GM19372 (cell line): ENCODE results near the gene CCDC102B.
"Not testable (repeated sequence)": the region's sequence is repeated elsewhere in the genome, so short reads cannot be mapped to it uniquely, and the experiment has no call there.

Source experiments
- ATAC-seq: cut with Tn5 transposase; IDR thresholded peaks from one replicate; pipeline ENCODE4 v1.9.1; 2021; ENCODE audit warnings: mild to moderate bottlenecking, low read depth, moderate library complexity; ENCODE audit not compliant: unreplicated experiment

CCDC102B gene

DNA sequence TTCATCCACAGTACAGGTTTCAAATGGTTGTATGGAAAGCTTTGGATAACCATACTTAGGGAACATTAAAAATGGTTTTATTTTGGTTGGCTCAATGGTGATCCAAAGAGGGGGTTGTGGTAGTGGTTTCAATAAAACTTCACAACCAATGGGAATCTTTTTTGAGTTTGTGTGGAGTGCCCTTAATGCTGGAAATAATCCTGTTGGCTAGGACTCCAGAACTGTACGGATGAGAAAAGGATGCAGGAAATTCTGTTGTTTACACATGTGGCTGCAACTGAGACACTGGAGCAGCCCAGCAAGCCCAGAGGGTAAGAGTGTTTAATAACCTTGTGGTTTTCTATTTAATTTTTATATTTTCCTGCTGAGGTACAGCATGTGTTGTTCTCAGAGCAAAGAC, at the start of gene CCDC102B:
CCDC102B (plus strand) TSS at position 210 of the 400 bp plus-strand sequence. CDS start 38,684 bp downstream, outside the sequence.
- ATAC-seq: no peak

- ATAC-seq: no peak
These were observed 40.8 kb upstream of the CCDC102B start for GRCh38 chr18:68757126-68757525.

- ATAC-seq: no peak
These were observed 38.6 kb upstream of the CCDC102B start for GRCh38 chr18:68759308-68759707.

DNA sequence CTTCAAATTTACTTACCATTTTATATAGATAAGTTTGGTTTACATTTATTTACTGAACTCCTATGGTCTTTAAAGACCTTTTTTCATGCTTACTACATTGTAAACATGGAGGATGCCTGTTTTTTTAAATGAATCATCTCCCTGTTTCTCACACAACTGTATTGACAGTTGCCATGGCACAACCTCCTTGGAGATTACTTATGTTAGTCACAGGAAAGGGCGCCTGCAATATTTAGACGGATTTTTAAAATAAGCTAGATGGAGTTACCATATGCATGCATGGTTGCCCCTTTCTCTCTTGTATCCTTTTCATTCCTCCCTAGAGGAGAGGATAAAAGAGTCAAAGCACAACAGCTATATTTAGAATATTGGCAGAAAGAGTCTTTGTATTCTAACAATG, 34.8 kb upstream of the CCDC102B start:
- no peak for ATAC-seq

DNA sequence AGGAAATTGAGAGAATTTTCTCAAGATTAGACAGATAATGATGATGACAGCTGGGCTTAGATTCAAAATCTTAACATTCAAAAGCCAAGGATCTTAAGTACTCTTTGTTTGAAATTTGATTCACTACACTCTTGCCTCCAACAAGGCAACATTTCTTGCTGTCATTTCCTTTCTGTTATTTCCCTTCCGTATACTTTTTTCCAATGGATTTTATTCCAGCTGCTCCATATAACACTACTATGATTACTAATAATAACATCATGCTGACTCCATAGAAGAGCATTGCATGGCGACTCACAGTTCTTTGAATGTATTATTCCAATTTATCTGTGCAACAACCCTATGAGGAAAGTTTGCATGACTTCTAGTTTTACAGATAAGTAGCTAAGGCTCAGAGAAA, 33.9 kb upstream of the CCDC102B start:
- ATAC-seq: no peak

- no peak for ATAC-seq
These were observed 31.4 kb upstream of the CCDC102B start for GRCh38 chr18:68766433-68766832.

DNA sequence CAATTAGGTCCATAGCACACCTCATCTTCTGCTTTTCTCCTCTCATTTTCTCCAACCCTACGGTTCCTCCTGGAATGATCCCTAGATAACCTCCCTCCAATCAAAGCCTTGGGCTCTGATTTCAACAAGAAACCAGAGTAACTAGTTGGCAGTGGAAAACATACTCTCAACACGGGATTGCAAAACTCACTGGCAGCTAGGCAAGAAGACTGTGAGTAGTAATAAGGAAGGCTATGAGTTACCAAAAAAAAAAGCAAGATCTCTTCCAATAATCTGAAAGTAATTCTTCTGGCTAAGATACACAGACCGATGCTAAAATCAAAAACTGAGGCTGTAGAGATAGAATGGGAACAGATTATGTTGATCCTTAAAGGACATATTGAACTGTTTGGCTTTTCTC, 28.4 kb upstream of the CCDC102B start:
- no peak for ATAC-seq

GRCh38 chr18:68772268-68772667, 25.6 kb upstream of the CCDC102B start:
- no peak for ATAC-seq

DNA sequence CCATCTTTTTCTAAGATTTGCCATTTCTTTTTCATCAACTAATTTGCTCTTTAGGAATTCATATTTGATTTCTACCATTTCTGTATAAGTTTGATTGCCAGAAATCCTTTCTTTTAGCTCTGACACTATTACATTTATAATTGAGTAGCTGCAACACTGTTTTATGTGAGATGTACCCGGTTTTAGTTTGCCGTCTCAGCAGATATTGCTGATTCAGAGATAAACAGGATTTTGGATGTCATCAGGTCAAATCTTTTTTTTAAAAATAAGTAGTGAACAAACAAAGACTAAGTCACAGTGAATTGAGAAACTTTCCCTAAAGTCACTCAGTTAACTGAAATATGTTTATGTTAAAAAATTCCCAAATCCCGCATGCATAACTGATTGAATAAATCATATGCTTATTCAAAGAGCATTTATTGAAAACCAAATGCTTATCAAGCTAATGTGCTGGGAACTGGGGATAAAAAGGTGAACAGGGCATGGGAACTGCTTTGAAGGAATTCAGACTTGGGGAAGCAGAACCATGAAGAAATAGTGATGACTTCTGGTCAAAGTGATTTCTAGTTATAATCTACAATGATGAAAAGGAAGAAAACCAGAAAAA, 19.5 kb upstream of the CCDC102B start:
- no peak for ATAC-seq

DNA sequence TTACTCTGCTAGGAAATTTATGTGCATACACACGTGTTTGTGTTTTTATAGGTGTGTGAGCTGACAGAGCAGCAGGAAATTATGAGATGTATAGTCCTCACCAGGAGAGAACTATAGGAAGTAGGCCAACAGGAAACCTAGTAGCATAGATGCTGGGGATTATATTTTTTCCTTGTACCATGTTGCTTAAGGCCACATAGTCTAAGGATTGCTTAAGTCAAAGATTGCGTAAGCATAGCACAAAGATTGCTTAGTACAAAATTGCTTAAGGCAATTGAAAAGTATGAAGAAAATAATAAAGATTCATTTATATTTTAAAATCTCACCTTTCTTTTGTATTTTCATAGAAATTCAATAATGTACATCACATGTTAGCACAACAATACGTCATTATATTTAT, 18.7 kb upstream of the CCDC102B start:
- no peak for ATAC-seq

GRCh38 chr18:68780802-68781635, 16.9 kb upstream of the CCDC102B start:
- no peak for ATAC-seq

GRCh38 chr18:68783506-68783905, 14.4 kb upstream of the CCDC102B start:
- no peak for ATAC-seq

GRCh38 chr18:68784071-68784470, 13.8 kb upstream of the CCDC102B start:
- no peak for ATAC-seq

DNA sequence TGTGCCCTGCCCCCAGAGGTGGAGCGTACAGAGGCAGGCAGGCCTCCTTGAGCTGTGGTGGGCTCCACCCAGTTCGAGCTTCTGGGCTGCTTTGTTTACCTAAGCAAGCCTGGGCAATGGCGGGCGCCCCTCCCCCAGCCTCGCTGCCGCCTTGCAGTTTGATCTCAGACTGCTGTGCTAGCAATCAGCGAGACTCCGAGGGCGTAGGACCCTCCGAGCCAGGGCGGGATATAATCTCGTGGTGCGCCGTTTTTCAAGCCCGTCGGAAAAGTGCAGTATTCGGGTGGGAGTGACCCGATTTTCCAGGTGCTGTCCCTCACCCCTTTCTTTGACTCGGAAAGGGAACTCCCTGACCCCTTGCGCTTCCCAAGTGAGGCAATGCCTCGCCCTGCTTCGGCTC, 7.6 kb upstream of the CCDC102B start:
- ATAC-seq: not testable (repeated sequence)

DNA sequence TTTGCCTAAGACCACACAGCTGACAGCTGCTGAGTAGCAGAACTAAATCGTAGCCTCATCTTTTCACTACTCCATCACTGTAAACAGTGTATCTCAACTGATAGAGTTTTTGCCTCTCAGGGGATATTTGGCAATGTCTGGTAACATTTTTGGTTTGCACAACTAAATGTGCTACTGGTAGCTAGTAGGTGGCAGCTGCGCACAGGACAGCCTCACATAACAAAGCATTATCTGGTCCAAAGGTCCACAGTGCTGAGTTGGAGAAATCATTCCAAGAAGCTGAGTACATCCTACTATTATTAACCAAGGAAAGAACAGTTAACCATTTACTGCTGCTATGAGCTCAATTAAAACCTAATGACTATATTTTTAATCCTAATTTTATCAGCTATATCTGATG, 6.1 kb upstream of the CCDC102B start:
- ATAC-seq: no peak

DNA sequence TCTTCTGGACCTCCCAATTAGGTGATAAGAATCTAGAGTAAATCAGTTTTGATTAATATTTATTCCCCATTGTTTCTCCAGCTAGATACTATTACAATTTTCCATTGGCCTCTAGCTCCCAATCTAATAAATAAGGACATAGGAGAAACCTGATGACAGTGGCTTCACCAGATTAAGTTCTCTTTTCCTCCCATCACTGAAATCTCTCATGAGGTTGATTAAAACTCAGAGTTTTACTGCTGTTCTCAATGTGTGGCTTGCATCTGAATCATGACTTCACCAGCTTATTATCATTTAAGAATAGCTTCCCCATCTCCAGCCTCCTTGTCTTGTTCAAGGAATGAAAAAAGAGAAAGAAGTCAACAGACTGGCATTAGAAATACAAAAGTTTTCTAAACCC, 3.9 kb upstream of the CCDC102B start:
- ATAC-seq: no peak

DNA sequence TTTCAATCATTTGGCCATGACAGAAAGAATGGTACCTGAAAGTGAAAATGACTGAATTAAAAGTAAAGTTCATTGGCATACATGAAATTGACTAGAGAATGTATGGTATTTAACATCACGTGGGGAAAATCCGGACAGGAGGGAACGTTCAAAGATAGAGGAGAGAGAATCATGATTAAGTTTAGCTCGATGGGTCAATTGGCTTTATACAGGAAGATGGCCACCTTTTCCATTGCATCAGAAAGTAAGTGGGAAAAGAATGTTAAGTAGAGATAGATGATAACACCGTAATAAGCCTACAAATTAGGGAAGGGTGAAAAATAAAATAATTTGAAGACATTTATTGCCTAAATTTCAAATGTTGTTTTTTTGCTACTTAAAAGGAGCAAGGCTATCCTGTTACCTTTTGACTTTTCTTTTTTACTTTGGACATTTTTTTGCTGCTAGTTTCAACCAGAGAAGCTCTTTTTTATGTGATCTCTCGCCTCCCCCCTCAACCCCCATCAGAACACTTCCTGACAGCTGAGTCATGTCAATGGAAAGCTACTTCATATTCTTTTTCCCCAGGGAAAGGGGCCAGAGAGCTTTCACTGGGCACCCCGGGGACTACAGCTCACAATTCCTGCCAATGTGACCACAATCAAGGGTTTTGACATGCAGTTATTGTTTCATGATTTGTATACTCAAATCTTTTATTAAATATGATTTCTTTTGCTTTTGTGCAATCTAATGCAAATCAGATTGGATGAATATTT, 767 bp upstream of the CCDC102B start:
- ATAC-seq: no peak

DNA sequence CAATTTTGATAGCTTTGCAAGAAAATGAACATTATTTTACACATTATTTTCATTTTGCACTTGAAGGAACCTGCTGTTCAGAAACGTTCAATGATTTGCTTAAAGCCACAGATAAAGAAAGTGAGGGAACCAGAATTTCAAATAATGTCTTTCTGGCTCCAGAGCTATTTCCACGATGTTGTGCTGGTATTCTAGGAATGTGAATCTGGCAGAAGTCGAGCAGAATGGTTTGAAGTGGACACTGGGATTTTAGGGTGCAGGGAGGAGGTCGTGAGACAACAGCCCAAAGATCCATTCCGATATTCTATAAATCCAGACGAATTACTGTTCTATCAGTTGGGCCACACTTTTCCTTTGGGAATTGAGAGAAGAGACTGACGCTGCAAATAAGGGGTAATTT, 2.2 kb downstream of the CCDC102B start:
- no peak for ATAC-seq

DNA sequence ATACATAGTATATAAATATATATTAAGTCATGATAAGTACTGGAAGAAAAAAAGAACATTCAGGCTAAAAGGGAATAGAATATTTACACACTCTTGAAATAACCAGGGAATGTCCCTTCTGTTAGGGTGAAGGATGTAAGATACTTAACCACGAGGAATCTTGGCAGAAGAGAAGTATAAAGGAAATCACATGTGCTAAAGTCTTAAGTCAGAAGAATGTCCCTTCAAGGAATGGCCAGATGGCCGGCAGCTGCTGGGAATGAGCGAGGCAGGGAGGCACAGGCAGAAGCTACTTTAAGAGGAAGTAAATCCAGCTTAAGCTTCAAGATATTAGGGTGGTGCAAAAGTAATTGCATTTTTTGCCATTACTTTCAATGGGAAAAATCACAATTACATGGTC, 5.5 kb downstream of the CCDC102B start:
- ATAC-seq: no peak

- ATAC-seq: no peak
These were observed 19.7 kb downstream of the CCDC102B start for GRCh38 chr18:68817584-68817983.

DNA sequence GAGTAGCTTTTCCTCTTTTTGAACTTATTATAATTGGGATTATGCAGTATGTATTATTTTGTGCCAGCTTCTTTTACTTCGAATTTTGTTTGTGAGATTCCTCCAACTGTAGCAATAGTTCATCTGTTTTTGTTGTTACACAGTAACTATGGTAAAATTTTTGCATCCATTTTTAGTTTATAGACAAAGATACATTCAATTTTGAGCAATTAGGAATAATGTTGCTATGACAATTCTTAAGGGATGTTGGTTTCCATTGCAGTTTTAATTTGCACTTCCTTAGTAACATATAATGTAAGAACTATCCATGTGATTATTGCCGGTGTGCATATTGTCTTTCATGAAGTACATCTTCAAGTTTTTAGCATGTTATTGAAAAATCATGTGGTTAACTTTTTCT, 20.7 kb downstream of the CCDC102B start:
- ATAC-seq: no peak
